ENCODE data around the gene DOCK8.

GRCh38 chr9:354453-354852 lies 139.8 kb downstream of the DOCK8 start:
- TF ChIP-seq CTCF (IDR thresholded peaks at IDR 0.05 in 8 of 11, conservative IDR thresholded peaks at IDR 0.05 in 3 of 11): no peak
- no peak for TF ChIP-seq POLR2A (IDR thresholded peaks at IDR 0.05)
